Measurements from ENCODE around the gene UBA1. TPM values are rescaled to one million over a fixed set of nuclear protein-coding genes. Genes with fewer than 3 reads are reported as not detected.

UBA1 gene
- total and polyA plus RNA-seq, 2 of the 13 experiments (the other 11 are each of a cell fraction or from before 2014, with no cell fraction given) = 93.3 to 129 TPM

DNA sequence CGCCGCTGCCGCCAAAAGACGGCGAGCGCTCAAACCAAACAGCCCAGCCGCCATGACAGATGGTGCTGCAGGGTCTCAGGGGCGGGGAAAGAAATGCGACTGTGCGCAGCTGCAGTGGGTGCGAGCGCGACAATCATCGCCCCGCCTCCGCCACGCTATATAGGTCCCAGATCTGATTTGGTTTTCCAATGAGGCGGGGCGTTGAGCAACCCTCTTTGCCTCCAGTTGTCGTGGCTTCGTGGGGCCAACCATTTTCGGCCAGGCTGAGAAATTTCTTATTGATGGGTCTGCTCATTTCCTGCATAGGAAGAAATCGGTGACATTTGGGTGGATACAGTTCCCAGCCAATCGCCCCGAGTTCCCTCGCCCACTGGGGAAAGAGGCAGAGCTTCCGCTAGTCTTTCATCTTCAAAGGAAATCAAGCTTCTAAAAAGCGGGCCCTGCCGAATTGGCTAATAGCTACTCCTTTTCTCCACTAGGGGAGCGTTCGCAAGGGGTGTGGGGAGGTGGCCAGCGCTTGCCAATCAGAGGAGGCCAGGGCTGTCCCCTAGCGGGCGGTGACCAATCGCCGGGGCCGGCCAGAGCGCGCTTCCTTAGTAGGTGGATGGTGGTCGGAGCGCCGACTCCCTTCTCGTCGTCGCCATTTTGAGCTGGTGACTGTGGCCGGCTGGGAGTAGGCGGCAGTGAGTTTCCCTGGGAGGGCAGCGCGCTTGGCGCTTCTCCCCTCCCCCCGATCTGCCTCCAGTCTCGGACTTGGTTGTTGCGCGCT is 48.8 kb upstream of the UBA1 start, which contains the start of the genes NDUFB11 and RBM10 (continued):
- TF ChIP-seq THAP11 (CRISPR knock-in tag; IDR thresholded peaks at IDR 0.05) (peak; percentile 50), SALL1 (CRISPR knock-in tag; IDR thresholded peaks at IDR 0.05) (peak; percentile 52), MTF2 (CRISPR knock-in tag; IDR thresholded peaks at IDR 0.05; ENCODE audit: borderline replicate concordance) (no peak), TCF7 (IDR thresholded peaks at IDR 0.05; ENCODE audit: low read depth) (peak; percentile 41; the same call in 1 of the 2 replicates), MEF2D (CRISPR knock-in tag; IDR thresholded peaks at IDR 0.05) (no peak), YEATS4 (CRISPR knock-in tag; IDR thresholded peaks at IDR 0.05; ENCODE audit: borderline replicate concordance) (0 out of 2 replicates have a peak, but pooled peaks have one; percentile 29), SP4 (CRISPR knock-in tag; IDR thresholded peaks at IDR 0.05) (peak; percentile 22; the same call in 1 of the 2 replicates), SOX5 (CRISPR knock-in tag; IDR thresholded peaks at IDR 0.05; ENCODE audit: borderline replicate concordance) (0 out of 2 replicates have a peak, but pooled peaks have one; percentile 17), ONECUT2 (CRISPR knock-in tag; IDR thresholded peaks at IDR 0.05) (no peak), MIER3 (CRISPR knock-in tag; IDR thresholded peaks at IDR 0.05; ENCODE audit: borderline replicate concordance) (no peak), ZNF17 (CRISPR knock-in tag; IDR thresholded peaks at IDR 0.05) (no peak), CEBPB (IDR thresholded peaks at IDR 0.05; ENCODE audit: borderline replicate concordance, low read depth, low read length) (peak; percentile 60), HDAC1 (CRISPR knock-in tag; IDR thresholded peaks at IDR 0.05) (peak; percentile 46; the same call in 1 of the 2 replicates)
- TF ChIP-seq, protein P1, sequence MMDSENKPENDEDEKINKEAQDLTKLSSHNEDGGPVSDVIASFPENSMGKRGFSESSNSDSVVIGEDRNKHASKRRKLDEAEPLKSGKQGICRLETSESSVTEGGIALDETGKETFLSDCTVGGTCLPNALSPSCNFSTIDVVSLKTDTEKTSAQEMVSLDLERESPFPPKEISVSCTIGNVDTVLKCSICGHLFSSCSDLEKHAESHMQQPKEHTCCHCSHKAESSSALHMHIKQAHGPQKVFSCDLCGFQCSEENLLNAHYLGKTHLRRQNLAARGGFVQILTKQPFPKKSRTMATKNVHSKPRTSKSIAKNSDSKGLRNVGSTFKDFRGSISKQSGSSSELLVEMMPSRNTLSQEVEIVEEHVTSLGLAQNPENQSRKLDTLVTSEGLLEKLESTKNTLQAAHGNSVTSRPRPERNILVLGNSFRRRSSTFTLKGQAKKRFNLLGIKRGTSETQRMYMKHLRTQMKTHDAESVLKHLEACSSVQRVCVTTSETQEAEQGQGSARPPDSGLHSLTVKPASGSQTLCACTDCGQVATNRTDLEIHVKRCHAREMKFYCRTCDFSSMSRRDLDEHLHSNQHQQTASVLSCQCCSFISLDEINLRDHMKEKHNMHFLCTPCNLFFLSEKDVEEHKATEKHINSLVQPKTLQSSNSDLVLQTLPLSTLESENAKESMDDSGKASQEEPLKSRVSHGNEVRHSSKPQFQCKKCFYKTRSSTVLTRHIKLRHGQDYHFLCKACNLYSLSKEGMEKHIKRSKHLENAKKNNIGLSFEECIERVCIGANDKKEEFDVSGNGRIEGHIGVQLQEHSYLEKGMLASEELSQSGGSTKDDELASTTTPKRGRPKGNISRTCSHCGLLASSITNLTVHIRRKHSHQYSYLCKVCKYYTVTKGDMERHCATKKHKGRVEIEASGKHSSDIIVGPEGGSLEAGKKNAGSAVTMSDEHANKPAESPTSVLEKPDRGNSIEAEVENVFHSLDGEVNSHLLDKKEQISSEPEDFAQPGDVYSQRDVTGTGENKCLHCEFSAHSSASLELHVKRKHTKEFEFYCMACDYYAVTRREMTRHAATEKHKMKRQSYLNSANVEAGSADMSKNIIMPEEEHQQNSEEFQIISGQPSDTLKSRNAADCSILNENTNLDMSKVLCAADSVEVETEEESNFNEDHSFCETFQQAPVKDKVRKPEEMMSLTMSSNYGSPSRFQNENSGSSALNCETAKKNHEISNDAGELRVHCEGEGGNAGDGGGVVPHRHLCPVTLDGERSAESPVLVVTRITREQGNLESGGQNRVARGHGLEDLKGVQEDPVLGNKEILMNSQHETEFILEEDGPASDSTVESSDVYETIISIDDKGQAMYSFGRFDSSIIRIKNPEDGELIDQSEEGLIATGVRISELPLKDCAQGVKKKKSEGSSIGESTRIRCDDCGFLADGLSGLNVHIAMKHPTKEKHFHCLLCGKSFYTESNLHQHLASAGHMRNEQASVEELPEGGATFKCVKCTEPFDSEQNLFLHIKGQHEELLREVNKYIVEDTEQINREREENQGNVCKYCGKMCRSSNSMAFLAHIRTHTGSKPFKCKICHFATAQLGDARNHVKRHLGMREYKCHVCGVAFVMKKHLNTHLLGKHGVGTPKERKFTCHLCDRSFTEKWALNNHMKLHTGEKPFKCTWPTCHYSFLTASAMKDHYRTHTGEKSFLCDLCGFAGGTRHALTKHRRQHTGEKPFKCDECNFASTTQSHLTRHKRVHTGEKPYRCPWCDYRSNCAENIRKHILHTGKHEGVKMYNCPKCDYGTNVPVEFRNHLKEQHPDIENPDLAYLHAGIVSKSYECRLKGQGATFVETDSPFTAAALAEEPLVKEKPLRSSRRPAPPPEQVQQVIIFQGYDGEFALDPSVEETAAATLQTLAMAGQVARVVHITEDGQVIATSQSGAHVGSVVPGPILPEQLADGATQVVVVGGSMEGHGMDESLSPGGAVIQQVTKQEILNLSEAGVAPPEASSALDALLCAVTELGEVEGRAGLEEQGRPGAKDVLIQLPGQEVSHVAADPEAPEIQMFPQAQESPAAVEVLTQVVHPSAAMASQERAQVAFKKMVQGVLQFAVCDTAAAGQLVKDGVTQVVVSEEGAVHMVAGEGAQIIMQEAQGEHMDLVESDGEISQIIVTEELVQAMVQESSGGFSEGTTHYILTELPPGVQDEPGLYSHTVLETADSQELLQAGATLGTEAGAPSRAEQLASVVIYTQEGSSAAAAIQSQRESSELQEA (CRISPR knock-in tag; IDR thresholded peaks at IDR 0.05; ENCODE audit: not compliant biosample characterization) = no peak
- TF ChIP-seq, protein P2, sequence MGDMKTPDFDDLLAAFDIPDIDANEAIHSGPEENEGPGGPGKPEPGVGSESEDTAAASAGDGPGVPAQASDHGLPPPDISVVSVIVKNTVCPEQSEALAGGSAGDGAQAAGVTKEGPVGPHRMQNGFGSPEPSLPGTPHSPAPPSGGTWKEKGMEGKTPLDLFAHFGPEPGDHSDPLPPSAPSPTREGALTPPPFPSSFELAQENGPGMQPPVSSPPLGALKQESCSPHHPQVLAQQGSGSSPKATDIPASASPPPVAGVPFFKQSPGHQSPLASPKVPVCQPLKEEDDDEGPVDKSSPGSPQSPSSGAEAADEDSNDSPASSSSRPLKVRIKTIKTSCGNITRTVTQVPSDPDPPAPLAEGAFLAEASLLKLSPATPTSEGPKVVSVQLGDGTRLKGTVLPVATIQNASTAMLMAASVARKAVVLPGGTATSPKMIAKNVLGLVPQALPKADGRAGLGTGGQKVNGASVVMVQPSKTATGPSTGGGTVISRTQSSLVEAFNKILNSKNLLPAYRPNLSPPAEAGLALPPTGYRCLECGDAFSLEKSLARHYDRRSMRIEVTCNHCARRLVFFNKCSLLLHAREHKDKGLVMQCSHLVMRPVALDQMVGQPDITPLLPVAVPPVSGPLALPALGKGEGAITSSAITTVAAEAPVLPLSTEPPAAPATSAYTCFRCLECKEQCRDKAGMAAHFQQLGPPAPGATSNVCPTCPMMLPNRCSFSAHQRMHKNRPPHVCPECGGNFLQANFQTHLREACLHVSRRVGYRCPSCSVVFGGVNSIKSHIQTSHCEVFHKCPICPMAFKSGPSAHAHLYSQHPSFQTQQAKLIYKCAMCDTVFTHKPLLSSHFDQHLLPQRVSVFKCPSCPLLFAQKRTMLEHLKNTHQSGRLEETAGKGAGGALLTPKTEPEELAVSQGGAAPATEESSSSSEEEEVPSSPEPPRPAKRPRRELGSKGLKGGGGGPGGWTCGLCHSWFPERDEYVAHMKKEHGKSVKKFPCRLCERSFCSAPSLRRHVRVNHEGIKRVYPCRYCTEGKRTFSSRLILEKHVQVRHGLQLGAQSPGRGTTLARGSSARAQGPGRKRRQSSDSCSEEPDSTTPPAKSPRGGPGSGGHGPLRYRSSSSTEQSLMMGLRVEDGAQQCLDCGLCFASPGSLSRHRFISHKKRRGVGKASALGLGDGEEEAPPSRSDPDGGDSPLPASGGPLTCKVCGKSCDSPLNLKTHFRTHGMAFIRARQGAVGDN (CRISPR knock-in tag; IDR thresholded peaks at IDR 0.05) = peak; percentile 75
